SH-SY5Y (cell line): ENCODE data around the gene GATB.

Source experiments
- GATA2 ChIP-seq: IDR thresholded peaks from 2 replicates; pipeline ENCODE4 v1.6.1; 2011; ENCODE audit warnings: mild to moderate bottlenecking, low read depth, low read length
- GATA3 ChIP-seq: IDR thresholded peaks from 2 replicates; pipeline ENCODE4 v1.6.1; 2011; ENCODE audit warnings: low read depth, mild to moderate bottlenecking, low read length, moderate library complexity

- TF ChIP-seq GATA2 (no peak), GATA3 (no peak)
Observed at GRCh38 chr4:151653548-151653918, 107.3 kb downstream of the GATB start.
